ENCODE data around the gene SMIM35.

Gene SMIM35

DNA sequence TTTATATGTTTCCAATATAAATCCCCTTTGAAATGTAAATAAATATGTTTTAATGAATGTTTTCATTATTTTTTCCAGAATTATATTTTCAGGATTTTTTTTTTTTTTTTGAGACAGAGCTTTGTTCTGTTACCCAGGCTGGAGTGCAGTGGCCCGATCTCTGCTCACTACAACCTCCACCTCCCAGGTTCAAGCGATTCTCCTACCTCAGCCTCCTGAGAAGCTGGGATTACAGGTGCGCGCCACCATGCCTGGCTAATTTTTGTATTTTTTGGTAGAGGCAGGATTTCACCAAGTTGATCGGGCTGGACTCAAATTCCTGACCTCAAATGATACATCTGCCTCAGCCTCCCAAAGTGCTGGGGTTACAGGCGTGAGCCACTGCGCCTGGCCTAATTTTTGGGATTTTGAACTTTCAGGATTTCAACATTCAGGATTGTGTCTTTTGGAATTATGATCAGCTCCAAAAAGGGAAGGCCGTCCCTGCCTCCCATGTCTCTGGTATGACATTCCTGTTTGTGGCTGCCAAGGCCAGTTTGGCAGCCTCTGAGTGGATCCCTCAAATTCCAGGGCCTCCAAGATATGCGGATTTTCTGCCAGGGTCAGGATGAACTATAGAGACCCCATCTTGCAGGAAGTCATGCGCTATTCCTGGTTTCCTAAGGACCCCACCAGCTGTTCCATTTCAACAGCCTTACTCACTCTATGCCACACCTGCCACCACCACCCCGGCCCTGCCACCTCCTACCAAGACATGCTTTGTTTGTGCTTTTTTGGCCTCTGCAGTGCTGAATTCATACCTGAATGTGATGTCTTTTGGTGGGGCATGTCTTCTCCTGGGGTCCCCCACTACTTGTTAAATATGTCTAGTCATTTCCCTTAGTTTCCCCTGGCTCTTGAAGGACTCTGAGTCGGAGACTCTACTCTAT, 31.8 kb downstream of the SMIM35 start:
- Histone ChIP-seq H3K4me1 (ENCODE audit: control insufficient read depth in 1 of 2, insufficient read depth in 1 of 2, low read depth in 1 of 2, low read length in 1 of 2) (peaks cover 0 to 7% of the 10 kb centered on the region in 2 experiments), H3K9me3 (no peaks in the 10 kb centered on the region), H3K4me3 (ENCODE audit: low read depth in 1 of 2, low read length in 1 of 2) (no peak overlapping the region), H3K27ac (no peak overlapping the region), H3K27me3 (no peaks in the 10 kb centered on the region), H3K36me3 (no peaks in the 10 kb centered on the region)
- no peak for TF ChIP-seq CTCF (IDR thresholded peaks at IDR 0.05)

DNA sequence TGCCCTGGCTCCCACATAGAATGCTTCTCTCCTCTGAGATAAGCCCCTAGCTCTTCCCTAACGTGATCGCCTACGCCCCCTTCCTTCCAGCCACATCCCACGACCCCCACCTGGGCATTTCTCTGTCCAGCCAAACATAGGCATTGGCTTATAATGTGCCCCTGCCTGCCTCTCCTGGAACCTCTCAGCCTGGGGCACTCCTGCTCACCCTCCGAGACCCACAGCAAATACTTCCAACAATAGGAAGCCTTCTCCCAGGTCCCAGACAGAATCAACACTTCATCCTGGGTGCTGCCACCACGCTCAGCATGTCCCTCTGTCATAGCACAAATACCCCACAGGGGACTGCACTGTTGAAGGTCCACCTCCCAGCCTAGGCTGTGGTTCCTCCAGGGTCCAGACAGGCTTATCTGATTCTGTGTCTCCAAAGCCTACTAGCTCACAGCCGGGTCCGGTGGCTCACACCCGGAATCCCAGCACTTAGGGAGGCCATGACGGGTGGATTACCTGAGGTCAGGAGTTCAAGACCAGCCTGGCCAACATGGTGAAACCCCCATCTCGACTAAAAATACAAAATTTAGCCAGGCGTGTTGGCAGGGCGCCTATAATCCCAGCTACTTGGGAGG, 34.1 kb downstream of the SMIM35 start:
- Histone ChIP-seq H3K4me1 (ENCODE audit: control insufficient read depth in 1 of 2, insufficient read depth in 1 of 2, low read depth in 1 of 2, low read length in 1 of 2) (peaks cover 0 to 7% of the 10 kb centered on the region in 2 experiments), H3K27ac (no peak overlapping the region), H3K36me3 (no peaks in the 10 kb centered on the region), H3K9me3 (no peaks in the 10 kb centered on the region), H3K4me3 (ENCODE audit: low read depth in 1 of 2, low read length in 1 of 2) (no peak overlapping the region), H3K27me3 (no peaks in the 10 kb centered on the region)
- TF ChIP-seq CTCF (IDR thresholded peaks at IDR 0.05) = no peak

GRCh38 chr11:118051611-118052461, 34.9 kb downstream of the SMIM35 start:
- H3K4me1 ChIP-seq (ENCODE audit: control insufficient read depth in 1 of 2, insufficient read depth in 1 of 2, low read depth in 1 of 2, low read length in 1 of 2) = peaks cover 0 to 3% of the 10 kb centered on the region in 2 experiments
- no peaks in the 10 kb centered on the region for H3K36me3 ChIP-seq
- H3K4me3 ChIP-seq (ENCODE audit: low read depth in 1 of 2, low read length in 1 of 2) = no peak overlapping the region
- no peaks in the 10 kb centered on the region for H3K9me3 ChIP-seq
- no peak for TF ChIP-seq CTCF (IDR thresholded peaks at IDR 0.05)
- no peaks in the 10 kb centered on the region for H3K27me3 ChIP-seq
- H3K27ac ChIP-seq = no peak overlapping the region

DNA sequence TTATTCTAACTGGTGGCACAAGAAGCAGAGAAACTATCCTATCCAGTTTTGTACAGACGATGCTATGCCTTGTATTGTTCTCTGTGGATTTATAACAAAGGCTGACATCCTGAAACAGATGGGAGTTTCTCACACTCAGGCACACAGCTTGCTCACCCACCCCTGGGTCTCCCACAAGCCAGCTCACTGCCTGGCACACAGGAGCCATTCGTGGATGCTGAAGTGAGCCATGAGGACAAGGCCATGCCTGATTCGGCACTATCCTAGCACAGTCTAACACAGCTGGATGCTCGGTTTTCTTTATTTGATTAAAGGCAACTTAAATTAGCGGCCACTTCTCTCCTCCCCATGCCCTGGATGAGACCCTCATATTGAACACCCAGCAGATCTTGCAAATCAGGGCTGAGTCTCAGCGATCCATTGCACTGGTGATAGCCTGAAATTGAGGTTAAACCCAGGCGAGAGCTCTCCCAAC, 35.6 kb downstream of the SMIM35 start:
- no peak for TF ChIP-seq CTCF (IDR thresholded peaks at IDR 0.05)
- Histone ChIP-seq H3K4me3 (ENCODE audit: low read depth in 1 of 2, low read length in 1 of 2) (no peak overlapping the region), H3K27me3 (no peaks in the 10 kb centered on the region), H3K4me1 (ENCODE audit: control insufficient read depth in 1 of 2, insufficient read depth in 1 of 2, low read depth in 1 of 2, low read length in 1 of 2) (no peaks in the 10 kb centered on the region), H3K27ac (no peak overlapping the region), H3K36me3 (no peaks in the 10 kb centered on the region), H3K9me3 (no peaks in the 10 kb centered on the region)

DNA sequence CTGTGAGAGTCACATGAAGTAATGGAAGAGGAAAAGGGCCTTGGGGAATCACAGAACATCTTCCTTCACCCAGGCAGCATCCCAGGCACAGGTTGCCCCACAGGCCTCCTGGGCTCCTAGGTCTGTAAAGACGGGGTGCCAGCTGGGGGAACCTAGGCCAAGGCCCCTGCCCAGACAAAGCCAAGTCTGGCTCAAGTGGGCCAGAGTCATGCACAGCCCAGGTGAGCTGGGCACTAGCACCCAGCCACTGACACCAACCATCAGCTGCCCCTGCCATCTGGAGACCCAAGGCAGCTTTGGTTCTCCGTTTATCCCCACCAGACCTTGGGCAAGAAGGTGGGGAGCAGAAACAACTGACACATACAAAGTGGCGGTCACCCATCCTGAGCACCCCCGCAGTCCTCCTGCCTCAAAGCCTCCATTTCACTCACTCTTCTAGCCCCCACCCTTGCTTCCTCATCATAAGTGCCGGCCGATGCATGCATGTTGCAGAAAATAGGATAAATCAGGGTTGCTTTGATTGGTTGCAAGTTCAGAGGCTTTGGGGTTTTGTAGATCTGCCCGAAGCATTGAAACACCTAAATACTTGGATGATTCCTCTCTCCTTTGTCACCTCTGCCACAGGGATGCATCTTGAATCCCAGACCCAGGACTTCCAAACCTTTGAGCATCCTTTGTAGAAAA, 36.4 kb downstream of the SMIM35 start:
- H3K36me3 ChIP-seq = no peaks in the 10 kb centered on the region
- H3K27ac ChIP-seq = no peak overlapping the region
- H3K27me3 ChIP-seq = no peaks in the 10 kb centered on the region
- no peaks in the 10 kb centered on the region for H3K9me3 ChIP-seq
- TF ChIP-seq CTCF (IDR thresholded peaks at IDR 0.05) = no peak
- no peaks in the 10 kb centered on the region for H3K4me1 ChIP-seq (ENCODE audit: control insufficient read depth in 1 of 2, insufficient read depth in 1 of 2, low read depth in 1 of 2, low read length in 1 of 2)
- no peak overlapping the region for H3K4me3 ChIP-seq (ENCODE audit: low read depth in 1 of 2, low read length in 1 of 2)

All from neutrophil (primary cell).